HuH-7.5 (cell line): ENCODE data around the gene ZBTB32.
"Not testable (repeated sequence)": the region's sequence is repeated elsewhere in the genome, so short reads cannot be mapped to it uniquely, and the experiment has no call there.

ENCODE experiments used
- DNase-seq: peaks from one replicate; pipeline ENCODE4 v3.0.0; 2011; ENCODE audit warnings: low spot score

The ZBTB32 gene

GRCh38 chr19:35704218-35704617 is at the start of gene ZBTB32:
TSS of gene ZBTB32 (plus strand) at chr19:35704558. CDS start at chr19:35714627, 10,069 bp downstream.
- no peak for DNase-seq

GRCh38 chr19:35654828-35655227 is 49.5 kb upstream of the ZBTB32 start:
- peak; percentile 1 for DNase-seq

GRCh38 chr19:35655600-35655999 is 48.8 kb upstream of the ZBTB32 start:
- no peak for DNase-seq

GRCh38 chr19:35656700-35657099 is 47.7 kb upstream of the ZBTB32 start:
- DNase-seq, result no peak

GRCh38 chr19:35657904-35658700 is 46.3 kb upstream of the ZBTB32 start:
- DNase-seq, result no peak

GRCh38 chr19:35661995-35662340 is 42.4 kb upstream of the ZBTB32 start:
- DNase-seq, result no peak

- DNase-seq, result no peak
Measured at GRCh38 chr19:35663981-35664380, 40.4 kb upstream of the ZBTB32 start.

- DNase-seq, result no peak
Measured at GRCh38 chr19:35665157-35665556, 39.2 kb upstream of the ZBTB32 start.

GRCh38 chr19:35665604-35666003 is 38.8 kb upstream of the ZBTB32 start:
- DNase-seq, result no peak

- no peak for DNase-seq
Measured at GRCh38 chr19:35666251-35666913, 38.0 kb upstream of the ZBTB32 start, which contains the start of gene UPK1A. TSS of gene UPK1A (plus strand) at chr19:35666517. CDS start at chr19:35666813, 296 bp downstream.

- DNase-seq, result no peak
Measured at GRCh38 chr19:35669566-35669965, 34.8 kb upstream of the ZBTB32 start.

- no peak for DNase-seq
Measured at GRCh38 chr19:35669974-35670373, 34.4 kb upstream of the ZBTB32 start.

GRCh38 chr19:35670686-35671085 is 33.7 kb upstream of the ZBTB32 start:
- DNase-seq, result no peak

GRCh38 chr19:35671818-35672217 is 32.5 kb upstream of the ZBTB32 start:
- peak; percentile 88 for DNase-seq

- DNase-seq, result peak; percentile 89
Measured at GRCh38 chr19:35673121-35673804, 31.1 kb upstream of the ZBTB32 start.

- DNase-seq, result no peak
Measured at GRCh38 chr19:35675589-35676140, 28.7 kb upstream of the ZBTB32 start.

GRCh38 chr19:35689836-35690235 is 14.5 kb upstream of the ZBTB32 start:
- no peak for DNase-seq

- DNase-seq, result not testable (repeated sequence)
Measured at GRCh38 chr19:35691106-35691505, 13.3 kb upstream of the ZBTB32 start.

- no peak for DNase-seq
Measured at GRCh38 chr19:35692010-35692409, 12.3 kb upstream of the ZBTB32 start.

- DNase-seq, result no peak
Measured at GRCh38 chr19:35693422-35693821, 10.9 kb upstream of the ZBTB32 start.

GRCh38 chr19:35693835-35694599 is 10.3 kb upstream of the ZBTB32 start:
- peak; percentile 90 for DNase-seq

- DNase-seq, result no peak
Measured at GRCh38 chr19:35695895-35696422, 8.4 kb upstream of the ZBTB32 start.
